DND-41 (cell line): ENCODE measurements around the gene NANP.

ENCODE experiments used
- ATAC-seq: fragments of 200-7000 bp; cut with Tn5 transposase; 3 replicates; pipeline ENCODE4 v1.9.1; 2021; ENCODE audit warnings: low read depth; ENCODE audit not compliant: insufficient read depth
- DNase-seq: peaks from one replicate; pipeline ENCODE4 v3.0.0-alpha.2; 2020
- H2AFZ ChIP-seq: 2 replicates; pipeline ENCODE4 v1.6.0; 2012; ENCODE audit warnings: low read depth, low read length
- H3K27ac ChIP-seq: 2 replicates; pipeline ENCODE4 v1.5.1; 2012; ENCODE audit warnings: low read length, inconsistent platforms
- H3K27me3 ChIP-seq: fragments of 200-600 bp; sonication (generic); 2 replicates; pipeline ENCODE4 v1.6.0; 2012; ENCODE audit warnings: low read length, mild to moderate bottlenecking, inconsistent platforms; ENCODE audit not compliant: insufficient read depth, poor library complexity
- H3K36me3 ChIP-seq: 2 replicates; pipeline ENCODE4 v1.5.1; 2012; ENCODE audit warnings: low read length, inconsistent platforms; ENCODE audit not compliant: insufficient read depth
- H3K4me1 ChIP-seq: 2 replicates; pipeline ENCODE4 v1.5.1; 2012; ENCODE audit warnings: mild to moderate bottlenecking, low read length; ENCODE audit not compliant: insufficient read depth
- H3K4me2 ChIP-seq: 2 replicates; pipeline ENCODE4 v1.6.0; 2012; ENCODE audit warnings: mild to moderate bottlenecking, moderate library complexity, low read length, inconsistent platforms; ENCODE audit not compliant: insufficient read depth
- H3K4me3 ChIP-seq, 2 experiments: fragments of 200-600 bp in 1 of 2; shearing (Covaris generic) in 1 of 2; 2 replicates each; pipeline ENCODE4 v1.5.1; 2012 to 2016; ENCODE audit warnings: inconsistent platforms in 2 of 2, low read length in 2 of 2, mild to moderate bottlenecking in 2 of 2, low read depth in 1 of 2, moderate library complexity in 1 of 2
- H3K79me2 ChIP-seq: 2 replicates; pipeline ENCODE4 v1.6.0; 2012; ENCODE audit warnings: low read length, inconsistent platforms; ENCODE audit not compliant: insufficient read depth
- H3K9ac ChIP-seq: 2 replicates; pipeline ENCODE4 v1.6.0; 2012; ENCODE audit warnings: low read depth, mild to moderate bottlenecking, inconsistent platforms, low read length, moderate library complexity
- H3K9me3 ChIP-seq: 2 replicates; pipeline ENCODE4 v1.5.1; 2012; ENCODE audit warnings: low read length, moderate library complexity, mild to moderate bottlenecking, inconsistent platforms; ENCODE audit not compliant: insufficient read depth, severe bottlenecking
- H4K20me1 ChIP-seq: 2 replicates; pipeline ENCODE4 v1.6.0; 2012; ENCODE audit warnings: low read length; ENCODE audit not compliant: insufficient read depth
- EZH2 ChIP-seq: IDR thresholded peaks from 3 replicates; pipeline ENCODE4 v1.6.1; 2012; ENCODE audit warnings: borderline replicate concordance, low read depth, mild to moderate bottlenecking, moderate library complexity, low read length, inconsistent platforms; ENCODE audit not compliant: severe bottlenecking
- TF ChIP-seq, protein P1 (sequence below): IDR thresholded peaks from 2 replicates; pipeline ENCODE4 v1.5.1; 2012; ENCODE audit warnings: borderline replicate concordance, low read length, moderate library complexity, mild to moderate bottlenecking; ENCODE audit not compliant: poor library complexity, severe bottlenecking; ENCODE audit errors: extremely low read depth

NANP gene

GRCh38 chr20:25588491-25588890, 35.3 kb downstream of the NANP start:
- DNase-seq (no peak), ATAC-seq (no peak)
- TF ChIP-seq, protein P1, sequence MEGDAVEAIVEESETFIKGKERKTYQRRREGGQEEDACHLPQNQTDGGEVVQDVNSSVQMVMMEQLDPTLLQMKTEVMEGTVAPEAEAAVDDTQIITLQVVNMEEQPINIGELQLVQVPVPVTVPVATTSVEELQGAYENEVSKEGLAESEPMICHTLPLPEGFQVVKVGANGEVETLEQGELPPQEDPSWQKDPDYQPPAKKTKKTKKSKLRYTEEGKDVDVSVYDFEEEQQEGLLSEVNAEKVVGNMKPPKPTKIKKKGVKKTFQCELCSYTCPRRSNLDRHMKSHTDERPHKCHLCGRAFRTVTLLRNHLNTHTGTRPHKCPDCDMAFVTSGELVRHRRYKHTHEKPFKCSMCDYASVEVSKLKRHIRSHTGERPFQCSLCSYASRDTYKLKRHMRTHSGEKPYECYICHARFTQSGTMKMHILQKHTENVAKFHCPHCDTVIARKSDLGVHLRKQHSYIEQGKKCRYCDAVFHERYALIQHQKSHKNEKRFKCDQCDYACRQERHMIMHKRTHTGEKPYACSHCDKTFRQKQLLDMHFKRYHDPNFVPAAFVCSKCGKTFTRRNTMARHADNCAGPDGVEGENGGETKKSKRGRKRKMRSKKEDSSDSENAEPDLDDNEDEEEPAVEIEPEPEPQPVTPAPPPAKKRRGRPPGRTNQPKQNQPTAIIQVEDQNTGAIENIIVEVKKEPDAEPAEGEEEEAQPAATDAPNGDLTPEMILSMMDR, result no peak
- TF ChIP-seq EZH2, result no peak
- Histone ChIP-seq H3K9ac (no peak overlapping the region), H3K4me1 (peaks cover 33% of the 10 kb centered on the region), H3K4me2 (no peak overlapping the region), H3K27me3 (no peaks in the 10 kb centered on the region), H3K9me3 (no peaks in the 10 kb centered on the region), H2AFZ (no peak overlapping the region), H3K36me3 (no peaks in the 10 kb centered on the region), H3K79me2 (peaks cover 14% of the 10 kb centered on the region), H3K4me3 (no peak overlapping the region), H4K20me1 (no peaks in the 10 kb centered on the region), H3K27ac (no peak overlapping the region)

- no peak overlapping the region for H3K4me3 ChIP-seq
- H2AFZ ChIP-seq, result no peak overlapping the region
- H3K27ac ChIP-seq, result no peak overlapping the region
- no peaks in the 10 kb centered on the region for H3K27me3 ChIP-seq
- no peaks in the 10 kb centered on the region for H3K9me3 ChIP-seq
- no peak for ATAC-seq
- no peaks in the 10 kb centered on the region for H4K20me1 ChIP-seq
- H3K9ac ChIP-seq, result no peak overlapping the region
- H3K4me1 ChIP-seq, result peaks cover 38% of the 10 kb centered on the region
- no peak overlapping the region for H3K4me2 ChIP-seq
- TF ChIP-seq EZH2, result no peak
- TF ChIP-seq, protein P1, result no peak
- H3K79me2 ChIP-seq, result peaks cover 24% of the 10 kb centered on the region
- no peak for DNase-seq
- H3K36me3 ChIP-seq, result no peaks in the 10 kb centered on the region
Measured at GRCh38 chr20:25587536-25587935, 36.3 kb downstream of the NANP start.

DNA sequence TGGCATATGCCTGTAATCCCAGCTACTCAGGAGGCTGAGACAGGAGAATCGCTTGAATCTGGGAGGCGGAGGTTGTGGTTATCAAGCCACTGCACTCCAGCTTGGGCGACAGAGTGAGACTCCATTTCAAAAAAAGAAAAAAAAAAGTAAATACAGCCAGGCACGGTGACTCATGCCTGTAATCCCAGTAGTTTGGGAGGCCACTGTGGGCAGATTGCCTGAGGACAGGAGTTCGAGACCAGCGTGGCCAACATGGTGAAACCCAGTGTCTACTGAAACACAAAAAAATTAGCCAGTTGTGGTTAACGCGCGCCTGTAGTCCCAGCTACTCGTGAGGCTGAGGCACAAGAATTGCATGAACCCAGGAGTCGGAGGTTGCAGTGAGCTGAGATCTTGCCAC, 36.9 kb downstream of the NANP start:
- Histone ChIP-seq H3K79me2 (peaks cover 30% of the 10 kb centered on the region), H4K20me1 (no peaks in the 10 kb centered on the region), H3K4me3 (no peak overlapping the region), H3K9ac (no peak overlapping the region), H2AFZ (no peak overlapping the region), H3K27me3 (no peaks in the 10 kb centered on the region), H3K36me3 (no peaks in the 10 kb centered on the region), H3K9me3 (no peaks in the 10 kb centered on the region), H3K27ac (no peak overlapping the region), H3K4me1 (peaks cover 33% of the 10 kb centered on the region), H3K4me2 (no peak overlapping the region)
- DNase-seq (no peak), ATAC-seq (no peak)
- TF ChIP-seq, protein P1, result no peak
- no peak for TF ChIP-seq EZH2
